SKM-1 treated with dmso at 0.1 percent for 144 hours (cell line): ENCODE measurements around the gene HOXD13.

ENCODE experiments used
- DNase-seq: peaks from one replicate; lab custom pipeline; 2025; ENCODE audit not compliant: unreplicated experiment; lab: John Stamatoyannopoulos, UW

The HOXD13 gene

DNA sequence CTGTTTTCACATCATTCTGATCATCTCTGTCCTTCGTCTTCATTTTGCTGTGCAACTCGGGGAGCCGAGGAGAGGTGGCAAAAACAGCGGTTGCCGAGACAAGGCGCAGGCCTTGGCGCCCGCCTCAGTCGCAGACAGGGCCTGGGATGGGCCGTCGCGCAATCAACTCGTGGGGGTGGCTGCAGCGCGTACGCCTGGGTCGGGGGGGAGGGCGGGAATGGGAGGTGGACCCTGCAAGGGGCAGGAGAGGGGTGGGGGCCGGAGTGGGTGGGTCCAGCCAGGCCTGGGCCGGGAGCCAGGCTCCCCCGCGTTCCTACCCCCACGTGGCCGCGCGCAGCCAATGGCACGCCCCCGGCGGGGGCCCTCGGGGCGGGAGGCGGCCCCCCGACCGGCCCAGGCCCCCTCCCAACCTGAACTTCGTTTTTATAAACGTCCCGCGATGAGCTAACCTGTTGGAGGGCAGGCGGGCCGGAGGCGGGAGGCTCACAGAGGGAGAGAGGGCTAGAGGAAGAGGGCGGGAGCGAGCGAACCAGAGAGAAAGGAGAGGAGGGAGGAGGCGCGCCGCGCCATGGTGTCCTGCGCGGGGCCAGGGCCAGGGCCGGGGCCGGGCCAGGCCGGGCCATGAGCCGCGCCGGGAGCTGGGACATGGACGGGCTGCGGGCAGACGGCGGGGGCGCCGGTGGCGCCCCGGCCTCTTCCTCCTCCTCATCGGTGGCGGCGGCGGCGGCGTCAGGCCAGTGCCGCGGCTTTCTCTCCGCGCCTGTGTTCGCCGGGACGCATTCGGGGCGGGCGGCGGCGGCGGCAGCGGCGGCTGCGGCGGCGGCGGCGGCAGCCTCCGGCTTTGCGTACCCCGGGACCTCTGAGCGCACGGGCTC lies at the start of gene HOXD13:
Gene HOXD13 (plus strand): TSS at position 452 of the 875 bp plus-strand sequence. CDS start 170 bp downstream, at position 622.
- no peak for DNase-seq

DNA sequence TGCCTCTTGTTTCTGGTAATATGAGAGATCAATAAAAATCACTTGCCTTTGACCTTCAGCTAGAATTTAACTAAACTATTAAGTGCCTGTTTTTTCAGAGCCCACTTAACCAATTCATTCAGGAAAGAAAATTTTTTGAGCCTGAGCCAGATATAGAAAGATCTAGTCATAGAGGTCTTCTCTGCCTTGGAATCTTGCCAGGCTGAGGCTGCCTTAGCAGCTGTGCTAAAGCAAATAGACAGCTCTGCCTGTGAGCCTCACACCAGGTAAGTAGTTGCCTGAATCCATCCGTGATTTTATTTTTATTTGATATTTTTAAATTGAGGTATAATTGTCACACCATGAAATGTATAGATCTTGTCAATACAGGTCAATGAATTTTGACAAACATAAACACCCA lies 36.1 kb upstream of the HOXD13 start:
- no peak for DNase-seq

DNA sequence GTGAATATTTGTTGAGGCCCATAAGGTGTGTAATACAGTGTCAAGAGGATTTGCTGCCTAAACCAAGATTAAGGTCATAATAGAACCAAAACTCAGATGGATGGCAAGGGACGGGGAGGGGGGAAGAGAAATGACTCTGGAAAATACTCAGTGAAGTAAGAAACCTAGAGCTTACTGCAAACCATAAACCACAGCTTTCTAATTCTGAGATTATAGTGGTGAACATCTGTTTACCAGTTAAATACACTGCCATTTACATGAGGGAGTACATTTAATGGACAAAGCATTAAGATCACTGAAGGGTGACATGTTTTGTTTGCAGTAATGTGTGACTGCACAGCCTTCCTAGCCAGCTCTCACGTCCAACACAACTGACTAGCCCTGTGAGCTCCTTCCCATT lies 28.6 kb upstream of the HOXD13 start:
- DNase-seq = no peak

DNA sequence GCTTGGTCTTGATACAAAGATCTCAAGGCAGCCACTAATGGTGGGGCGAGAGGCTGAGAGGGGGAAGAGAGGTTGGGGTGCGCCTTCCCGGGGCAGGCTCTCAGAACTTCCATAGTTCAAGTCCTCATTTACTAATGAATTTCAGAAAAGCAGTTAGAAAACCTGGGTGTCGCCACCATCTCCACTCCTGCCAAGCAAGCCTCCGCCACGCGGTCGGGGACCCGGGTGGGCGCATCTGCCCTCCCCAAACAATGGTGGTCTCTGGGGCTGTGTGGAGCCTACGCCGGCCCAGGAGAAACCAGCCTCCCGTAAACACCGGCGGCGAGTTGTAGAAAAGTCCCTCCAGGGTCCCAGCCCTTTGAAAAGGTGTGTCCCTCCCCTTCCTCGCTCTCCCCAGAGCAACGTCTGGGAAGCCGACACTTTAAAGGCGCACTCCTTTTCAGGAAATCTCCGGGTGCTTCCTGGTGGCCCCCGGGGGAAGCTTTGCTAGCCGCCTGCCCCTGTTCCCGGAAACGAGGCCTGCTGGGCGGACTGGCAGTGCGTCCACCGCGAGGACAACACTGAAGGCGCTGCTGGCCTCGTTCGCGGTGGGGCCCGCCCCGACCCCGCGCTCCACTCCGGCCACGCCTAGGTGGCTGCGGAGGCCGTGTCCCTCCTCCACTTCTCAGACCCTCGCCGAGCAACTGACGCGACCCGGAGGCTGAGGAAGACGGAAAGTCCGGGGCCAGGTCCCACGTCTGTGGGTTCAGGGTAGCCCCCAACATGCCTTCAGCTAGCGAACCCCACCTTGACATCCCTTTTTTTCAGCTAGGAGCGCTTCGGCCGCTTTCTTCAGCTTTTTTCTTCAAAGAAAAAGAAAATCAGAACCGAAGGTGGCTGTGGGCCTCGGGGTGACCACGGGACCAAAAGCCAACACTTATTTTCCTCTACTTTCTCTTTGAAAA lies 25.6 kb upstream of the HOXD13 start:
- DNase-seq = no peak

DNA sequence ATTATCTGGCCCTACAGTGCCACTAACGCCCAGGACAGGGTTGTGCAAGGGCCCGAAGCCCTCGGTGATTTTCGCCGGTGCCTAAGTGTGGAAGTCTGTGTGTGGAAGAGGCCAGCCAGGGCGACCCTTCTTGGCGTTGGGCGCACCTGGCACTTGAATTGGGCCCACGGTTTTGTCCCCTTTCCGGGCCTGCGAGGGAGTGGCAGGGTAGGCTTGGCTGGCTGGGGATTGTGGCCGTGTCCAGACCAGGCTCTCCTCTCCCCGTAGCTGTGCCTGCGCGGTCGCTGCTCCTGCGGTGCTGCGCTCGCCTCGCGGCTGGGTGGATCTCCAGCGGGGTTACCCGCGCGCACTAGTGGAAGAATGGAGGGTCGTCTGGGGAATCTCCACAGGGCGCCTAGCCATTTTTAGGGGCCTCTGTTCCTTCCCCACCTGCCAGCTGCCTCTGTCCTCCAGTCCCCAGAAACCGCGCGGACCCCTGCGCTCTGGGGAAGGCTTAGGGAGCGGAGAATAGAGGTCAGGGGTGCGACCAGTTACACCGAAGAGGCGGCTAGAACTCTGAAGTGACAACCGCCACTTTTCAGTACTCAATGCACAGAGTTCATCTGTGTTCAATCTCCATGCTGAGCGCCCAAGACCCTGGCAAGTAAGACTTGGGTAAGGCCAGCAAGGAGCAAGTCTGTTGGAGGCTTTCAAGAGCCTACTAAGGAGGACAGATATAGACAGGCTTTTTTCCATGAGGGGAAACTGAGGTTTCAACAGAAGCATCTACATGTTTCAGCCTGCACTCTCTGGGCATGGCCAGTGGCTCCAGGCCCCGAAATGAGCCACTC lies 24.7 kb upstream of the HOXD13 start:
- no peak for DNase-seq

DNA sequence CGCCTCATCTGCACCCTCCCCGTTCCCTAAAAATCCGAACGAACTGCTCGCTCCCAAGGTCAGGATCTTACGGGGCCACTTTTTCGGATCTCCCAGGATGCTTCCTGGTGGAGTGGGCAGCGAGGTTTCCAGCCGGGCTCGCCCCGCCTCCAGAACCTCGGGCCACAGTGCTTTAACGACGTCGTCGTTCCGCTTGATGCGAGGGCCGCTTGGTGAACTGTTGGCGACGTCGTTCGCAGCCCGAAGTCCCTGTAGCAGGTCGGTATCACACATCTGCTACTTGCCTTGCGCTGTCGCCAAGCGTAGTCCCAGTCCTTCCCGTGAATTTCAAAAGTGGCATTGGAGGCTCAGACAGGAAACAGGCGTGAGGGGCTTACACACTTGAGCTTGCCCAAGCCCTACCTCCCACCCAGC lies 24.1 kb upstream of the HOXD13 start:
- DNase-seq = no peak

DNA sequence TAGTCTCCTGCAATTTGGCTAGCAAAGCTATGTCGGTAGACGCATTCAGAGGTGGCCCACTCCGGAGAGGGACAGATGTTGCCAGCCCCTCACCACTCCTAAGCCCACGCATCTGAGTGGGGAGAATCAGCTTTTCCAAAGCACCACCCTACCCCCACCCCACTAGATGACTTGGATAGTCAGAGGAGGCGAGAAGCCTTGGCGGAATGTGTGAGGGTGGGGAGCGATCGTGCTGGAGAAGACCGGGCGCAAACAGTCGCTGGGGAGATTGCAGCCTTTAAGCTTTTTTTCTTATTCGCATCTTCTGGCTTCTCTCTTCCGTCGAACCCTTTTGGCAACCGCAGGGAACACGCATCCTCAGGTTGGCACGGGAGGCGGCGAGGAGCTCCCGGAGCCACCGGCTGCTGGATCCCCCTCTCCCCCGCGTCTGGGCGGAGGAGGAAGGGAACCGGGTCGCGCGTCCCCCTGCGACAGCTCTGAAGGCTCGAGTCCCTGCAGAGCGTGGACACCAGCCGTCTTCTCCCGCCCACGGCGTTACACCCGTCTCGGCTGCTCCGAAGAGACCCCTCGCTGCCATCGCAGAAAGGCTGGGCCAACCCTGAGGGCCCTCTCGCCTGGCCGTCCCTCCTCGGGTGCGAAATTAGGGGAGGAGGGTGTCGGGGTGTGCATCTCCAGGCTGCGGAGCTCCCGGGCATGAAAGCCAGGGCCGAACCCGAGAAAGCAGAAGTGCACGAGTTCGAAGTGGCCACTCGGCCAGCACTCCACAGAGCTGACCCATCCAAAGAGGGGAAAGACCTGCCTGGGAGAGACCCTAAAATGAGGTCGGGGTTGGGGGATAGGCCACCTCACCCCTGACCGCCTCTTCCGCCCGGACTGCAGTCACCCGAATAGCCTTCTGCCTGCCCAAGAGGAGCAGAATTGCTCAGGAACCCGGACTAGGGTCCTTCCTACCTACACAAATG lies 20.9 kb upstream of the HOXD13 start:
- DNase-seq = no peak

DNA sequence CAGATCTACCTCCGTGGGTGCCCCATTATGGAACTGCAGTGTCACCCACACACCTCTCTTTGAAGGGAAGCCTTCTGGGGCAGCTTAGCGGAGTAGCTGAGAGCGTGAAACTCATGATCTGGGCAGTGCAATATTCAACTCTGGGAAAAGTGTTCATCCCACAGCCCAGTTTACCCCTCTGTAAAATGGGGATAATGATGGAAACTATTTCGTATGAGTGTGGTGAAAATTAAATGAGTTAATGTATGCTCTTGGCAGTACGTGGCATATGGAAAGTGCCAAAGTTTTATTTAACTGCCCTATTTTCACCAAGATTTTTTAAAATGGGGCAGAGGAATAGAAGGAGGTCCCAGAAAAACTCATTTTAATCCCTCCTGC lies 20.2 kb upstream of the HOXD13 start:
- no peak for DNase-seq

DNA sequence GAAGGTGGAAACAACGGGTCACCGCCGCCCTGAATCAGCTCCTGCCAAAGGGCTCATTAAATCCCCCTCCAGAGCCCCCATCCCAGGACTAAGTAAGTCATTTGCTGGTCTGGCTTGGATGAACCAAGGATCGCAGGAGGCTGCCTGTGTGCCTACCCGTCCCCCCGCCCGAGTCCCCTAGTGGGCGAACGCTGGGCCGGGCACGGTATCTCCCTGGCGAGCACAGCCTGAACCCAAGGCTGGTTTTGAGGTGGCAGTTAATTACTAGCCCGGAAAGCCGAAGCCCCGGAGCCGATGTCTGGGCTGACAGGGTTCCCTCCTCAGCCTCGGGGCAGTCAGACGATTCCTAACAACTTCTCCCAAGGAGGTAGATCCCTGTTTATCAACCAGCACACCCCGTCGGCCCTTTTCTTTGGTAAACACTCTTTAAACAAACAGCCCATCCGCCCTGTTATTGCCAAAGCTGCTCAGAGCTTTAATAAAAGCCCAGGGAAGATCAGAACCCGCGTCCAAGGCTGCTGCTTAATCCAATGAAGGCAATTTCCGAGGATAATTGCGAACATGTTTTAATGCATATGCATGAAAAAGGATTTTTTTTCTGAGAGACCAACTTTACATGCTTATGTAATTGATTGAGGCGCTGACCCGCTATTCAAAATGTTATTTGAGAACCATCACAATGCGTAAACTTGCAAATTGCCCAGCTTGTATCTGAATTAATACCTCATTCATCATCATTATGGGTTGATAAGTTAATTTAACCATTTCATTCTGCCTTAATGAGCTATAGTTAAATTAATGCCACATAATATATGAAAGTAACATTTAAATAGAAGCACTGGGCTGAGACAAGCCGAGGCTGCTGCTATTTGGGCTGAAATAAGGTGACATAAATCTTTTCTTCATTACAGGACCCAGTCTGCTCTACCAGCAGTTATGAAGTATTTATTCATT lies 19.3 kb upstream of the HOXD13 start:
- no peak for DNase-seq

DNA sequence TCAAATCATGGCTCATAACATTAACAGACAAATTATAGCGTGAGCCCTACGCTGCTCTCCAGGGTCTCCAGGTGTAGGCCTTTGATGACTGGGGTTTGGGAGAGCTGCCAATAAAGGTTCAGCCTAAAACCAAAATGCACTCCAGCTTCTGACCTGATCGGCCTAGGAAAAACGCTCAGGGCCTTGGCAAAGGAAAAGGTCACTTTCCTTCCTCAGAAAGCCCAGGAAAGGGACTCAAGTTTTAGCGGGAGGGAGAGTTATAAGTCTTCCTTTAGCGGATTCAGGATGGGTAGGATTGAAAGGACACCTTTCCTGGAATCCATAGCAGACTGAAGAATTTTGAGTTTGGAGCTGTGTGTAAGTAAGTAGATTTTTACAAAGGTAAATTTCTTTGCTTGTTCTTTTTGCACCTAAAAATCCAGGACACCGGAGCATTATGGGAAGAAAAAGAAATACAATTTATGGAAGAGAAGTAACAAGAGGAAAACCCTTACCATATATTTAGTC lies 17.5 kb upstream of the HOXD13 start:
- DNase-seq = no peak

DNA sequence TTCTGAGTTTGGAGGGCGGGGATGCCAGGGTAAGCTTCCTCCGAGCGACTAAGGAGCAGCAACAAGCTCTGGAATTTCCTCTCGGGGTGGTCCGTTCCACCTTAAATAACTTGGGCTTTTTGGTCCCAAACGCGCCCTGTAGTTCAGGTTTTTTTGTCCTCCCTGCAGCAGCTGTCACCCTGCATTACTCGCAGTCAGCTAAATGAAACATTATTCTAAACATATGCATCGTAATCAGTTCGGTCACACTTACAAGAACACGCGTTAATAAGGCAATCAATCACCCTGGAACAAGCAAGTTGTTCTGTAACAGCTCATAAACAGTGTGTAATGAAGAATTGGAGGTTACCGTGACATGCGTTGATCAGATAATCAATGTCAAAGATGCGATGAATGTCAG lies 17.0 kb upstream of the HOXD13 start:
- no peak for DNase-seq

DNA sequence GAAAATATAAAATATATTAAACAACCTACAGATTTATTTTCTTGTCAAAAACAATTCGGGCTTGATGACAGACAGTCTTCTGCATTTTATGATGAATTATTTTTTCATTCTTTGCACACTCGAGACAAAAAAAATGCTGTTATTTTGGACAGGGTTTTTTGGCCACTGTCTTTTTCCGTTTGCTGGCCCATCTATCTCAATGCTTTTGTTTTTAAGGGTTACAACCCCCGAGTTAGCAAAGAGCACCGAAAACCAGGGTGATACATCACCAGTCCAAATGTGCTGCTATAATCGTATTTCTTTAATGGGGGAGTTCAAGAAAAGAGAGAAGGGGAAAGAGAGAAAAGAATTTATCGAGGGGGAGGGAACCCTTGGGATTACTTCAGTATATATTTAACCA lies 16.5 kb upstream of the HOXD13 start:
- no peak for DNase-seq

DNA sequence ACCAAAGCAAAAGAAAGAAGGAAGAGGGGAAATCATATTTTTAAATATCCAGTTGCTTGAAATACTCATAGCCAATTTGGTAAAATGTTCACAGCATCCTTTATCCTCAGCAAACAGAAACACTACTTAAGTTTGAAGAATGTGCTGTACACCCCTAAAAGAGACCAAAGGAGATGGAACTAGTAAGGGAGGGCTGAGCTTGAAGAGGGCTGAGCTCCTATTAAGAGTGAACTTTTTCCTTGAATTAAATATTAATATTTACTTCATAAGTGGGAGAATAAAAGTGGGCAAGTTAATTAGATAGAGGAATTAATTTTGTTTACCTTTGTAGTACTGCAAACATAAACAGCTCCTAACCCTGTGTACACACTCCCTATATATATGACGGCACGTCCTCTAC lies 15.7 kb upstream of the HOXD13 start:
- no peak for DNase-seq

DNA sequence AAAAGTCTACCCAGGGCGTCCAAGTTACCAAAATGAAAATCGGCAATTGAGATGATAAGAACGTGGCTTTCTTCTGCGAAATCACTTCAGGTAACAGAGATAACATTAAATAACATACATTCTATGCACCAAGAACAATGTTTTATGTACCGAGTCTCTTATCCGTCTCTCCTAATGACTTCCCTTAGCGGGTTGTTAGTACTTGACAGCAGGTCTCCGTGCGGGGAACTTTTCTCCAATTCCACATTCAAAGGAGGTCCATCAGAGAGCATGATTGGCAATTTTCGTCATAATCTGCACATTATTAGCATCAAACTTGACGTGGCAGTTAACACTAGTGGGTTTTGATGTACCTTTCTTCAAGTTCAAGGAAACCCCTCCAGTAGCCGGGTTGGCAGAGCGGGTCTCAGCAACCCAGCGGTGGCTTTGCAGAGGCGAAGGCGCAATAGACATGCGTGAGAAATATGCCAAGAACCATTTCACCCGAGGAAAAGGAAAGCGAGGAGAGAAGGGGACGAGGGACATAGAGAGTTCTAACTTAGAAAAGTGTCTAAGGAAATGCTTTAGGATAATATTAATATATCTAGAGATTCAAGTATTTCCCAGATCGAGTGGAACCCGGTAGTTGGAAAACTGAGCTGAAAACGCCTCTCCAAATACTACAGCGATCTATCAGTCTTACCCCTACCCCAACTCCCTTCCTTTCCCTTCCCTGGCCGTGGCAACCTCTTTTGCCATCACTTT lies 13.8 kb upstream of the HOXD13 start:
- no peak for DNase-seq

DNA sequence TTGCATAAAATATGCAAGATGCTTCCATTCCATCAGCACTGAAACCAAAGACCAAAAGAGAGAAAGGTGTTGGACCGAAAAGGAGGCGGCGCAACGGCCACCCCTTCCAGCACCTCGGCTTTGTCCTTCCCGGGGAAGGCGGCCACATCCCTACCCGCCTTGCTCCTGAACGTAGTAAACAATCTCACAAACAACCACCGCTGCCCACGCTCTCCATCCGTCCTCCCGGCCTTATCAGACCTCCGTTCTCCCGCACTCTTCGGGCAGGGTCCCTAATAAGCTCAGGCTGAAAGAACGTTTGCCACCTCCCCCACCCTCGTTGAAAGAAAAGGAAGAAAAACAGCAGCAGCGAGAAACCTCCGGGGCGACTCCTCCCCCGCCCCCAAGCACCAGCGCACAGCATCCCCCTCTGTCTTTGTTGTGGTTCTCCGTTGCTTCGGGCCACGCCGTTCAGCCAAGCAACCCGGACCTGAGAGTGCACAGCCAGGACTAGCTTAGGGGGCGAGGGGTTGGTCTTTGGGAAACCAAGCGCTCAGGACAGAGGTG lies 13.2 kb upstream of the HOXD13 start:
- DNase-seq = no peak

DNA sequence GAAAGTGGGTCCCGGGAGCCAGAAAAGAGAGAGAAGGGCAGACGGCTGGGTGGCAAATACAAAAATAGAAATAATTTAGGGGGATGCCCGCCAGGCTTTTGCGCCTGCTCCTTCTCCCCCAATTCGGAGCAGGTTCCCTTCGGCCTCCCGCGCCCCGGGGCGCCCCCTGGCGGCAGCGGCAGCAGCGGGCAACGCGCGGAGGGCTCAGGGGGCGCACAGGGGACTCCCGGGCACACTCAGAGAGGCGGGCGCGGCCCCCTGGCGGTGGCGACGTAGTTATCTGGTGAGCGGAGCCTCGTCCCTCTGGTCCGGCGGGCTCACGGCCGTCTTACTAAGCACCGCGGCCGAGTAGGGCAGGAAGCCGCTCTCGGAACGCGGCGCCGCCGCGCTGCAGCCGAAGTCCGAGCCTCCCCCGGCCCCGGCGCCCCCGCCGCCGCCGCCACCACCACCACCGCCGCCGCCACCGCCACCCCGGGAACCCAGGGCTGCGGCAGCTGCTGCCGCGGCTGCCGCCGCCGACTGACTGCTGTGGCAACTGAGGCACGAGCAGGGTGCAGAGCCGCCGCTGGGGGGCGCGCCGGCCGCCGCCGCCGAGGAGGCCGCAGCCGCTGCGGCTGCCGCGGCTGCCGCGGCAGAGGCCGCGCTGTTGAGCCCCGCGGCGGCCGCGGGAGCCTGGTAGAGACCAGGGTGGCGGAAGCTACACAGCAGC lies 12.5 kb upstream of the HOXD13 start:
- peak; percentile 21 for DNase-seq
